ENCODE data around the gene FKBP2.

Gene FKBP2

DNA sequence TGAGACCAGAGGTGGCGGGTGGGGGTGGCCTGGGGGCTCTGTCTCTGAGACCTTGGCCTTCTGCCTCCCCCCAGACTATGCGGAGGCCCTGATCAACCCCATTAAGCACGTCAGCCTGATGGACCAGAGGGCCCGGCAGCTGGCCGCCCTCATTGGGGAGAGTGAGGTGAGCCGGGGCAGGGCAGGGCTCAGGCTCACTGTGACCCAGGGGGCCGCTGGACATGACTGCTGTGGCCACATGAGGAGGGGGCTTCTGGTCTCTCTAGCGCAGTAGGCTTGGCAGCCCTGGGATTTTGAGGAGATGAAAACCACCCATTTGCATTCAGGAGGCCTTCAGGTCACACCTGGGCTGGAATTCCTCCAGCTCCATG is 23.0 kb downstream of the FKBP2 start:
- TF ChIP-seq ZNF776 (tag by site-specific recombination; IDR thresholded peaks at IDR 0.05; ENCODE audit: borderline replicate concordance): no peak
- TF ChIP-seq OSR2 (tag by site-specific recombination; IDR thresholded peaks at IDR 0.05): no peak
- no peak for TF ChIP-seq ZNF571 (tag by site-specific recombination; IDR thresholded peaks at IDR 0.05)
- TF ChIP-seq, protein P1, sequence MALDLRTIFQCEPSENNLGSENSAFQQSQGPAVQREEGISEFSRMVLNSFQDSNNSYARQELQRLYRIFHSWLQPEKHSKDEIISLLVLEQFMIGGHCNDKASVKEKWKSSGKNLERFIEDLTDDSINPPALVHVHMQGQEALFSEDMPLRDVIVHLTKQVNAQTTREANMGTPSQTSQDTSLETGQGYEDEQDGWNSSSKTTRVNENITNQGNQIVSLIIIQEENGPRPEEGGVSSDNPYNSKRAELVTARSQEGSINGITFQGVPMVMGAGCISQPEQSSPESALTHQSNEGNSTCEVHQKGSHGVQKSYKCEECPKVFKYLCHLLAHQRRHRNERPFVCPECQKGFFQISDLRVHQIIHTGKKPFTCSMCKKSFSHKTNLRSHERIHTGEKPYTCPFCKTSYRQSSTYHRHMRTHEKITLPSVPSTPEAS (tag by site-specific recombination; IDR thresholded peaks at IDR 0.05): no peak
- TF ChIP-seq, protein P2, sequence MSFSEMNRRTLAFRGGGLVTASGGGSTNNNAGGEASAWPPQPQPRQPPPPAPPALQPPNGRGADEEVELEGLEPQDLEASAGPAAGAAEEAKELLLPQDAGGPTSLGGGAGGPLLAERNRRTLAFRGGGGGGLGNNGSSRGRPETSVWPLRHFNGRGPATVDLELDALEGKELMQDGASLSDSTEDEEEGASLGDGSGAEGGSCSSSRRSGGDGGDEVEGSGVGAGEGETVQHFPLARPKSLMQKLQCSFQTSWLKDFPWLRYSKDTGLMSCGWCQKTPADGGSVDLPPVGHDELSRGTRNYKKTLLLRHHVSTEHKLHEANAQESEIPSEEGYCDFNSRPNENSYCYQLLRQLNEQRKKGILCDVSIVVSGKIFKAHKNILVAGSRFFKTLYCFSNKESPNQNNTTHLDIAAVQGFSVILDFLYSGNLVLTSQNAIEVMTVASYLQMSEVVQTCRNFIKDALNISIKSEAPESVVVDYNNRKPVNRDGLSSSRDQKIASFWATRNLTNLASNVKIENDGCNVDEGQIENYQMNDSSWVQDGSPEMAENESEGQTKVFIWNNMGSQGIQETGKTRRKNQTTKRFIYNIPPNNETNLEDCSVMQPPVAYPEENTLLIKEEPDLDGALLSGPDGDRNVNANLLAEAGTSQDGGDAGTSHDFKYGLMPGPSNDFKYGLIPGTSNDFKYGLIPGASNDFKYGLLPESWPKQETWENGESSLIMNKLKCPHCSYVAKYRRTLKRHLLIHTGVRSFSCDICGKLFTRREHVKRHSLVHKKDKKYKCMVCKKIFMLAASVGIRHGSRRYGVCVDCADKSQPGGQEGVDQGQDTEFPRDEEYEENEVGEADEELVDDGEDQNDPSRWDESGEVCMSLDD (tag by site-specific recombination; IDR thresholded peaks at IDR 0.05): no peak
- TF ChIP-seq, protein P3, sequence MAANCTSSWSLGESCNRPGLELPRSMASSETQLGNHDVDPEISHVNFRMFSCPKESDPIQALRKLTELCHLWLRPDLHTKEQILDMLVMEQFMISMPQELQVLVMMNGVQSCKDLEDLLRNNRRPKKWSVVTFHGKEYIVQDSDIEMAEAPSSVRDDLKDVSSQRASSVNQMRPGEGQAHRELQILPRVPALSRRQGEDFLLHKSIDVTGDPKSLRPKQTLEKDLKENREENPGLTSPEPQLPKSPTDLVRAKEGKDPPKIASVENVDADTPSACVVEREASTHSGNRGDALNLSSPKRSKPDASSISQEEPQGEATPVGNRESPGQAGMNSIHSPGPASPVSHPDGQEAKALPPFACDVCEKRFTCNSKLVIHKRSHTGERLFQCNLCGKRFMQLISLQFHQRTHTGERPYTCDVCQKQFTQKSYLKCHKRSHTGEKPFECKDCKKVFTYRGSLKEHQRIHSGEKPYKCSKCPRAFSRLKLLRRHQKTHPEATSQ (tag by site-specific recombination; IDR thresholded peaks at IDR 0.05): no peak
- TF ChIP-seq, protein P4, sequence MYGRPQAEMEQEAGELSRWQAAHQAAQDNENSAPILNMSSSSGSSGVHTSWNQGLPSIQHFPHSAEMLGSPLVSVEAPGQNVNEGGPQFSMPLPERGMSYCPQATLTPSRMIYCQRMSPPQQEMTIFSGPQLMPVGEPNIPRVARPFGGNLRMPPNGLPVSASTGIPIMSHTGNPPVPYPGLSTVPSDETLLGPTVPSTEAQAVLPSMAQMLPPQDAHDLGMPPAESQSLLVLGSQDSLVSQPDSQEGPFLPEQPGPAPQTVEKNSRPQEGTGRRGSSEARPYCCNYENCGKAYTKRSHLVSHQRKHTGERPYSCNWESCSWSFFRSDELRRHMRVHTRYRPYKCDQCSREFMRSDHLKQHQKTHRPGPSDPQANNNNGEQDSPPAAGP (tag by site-specific recombination; IDR thresholded peaks at IDR 0.05): no peak
- TF ChIP-seq ZNF350 (tag by site-specific recombination; IDR thresholded peaks at IDR 0.05): no peak
- TF ChIP-seq, protein P5, sequence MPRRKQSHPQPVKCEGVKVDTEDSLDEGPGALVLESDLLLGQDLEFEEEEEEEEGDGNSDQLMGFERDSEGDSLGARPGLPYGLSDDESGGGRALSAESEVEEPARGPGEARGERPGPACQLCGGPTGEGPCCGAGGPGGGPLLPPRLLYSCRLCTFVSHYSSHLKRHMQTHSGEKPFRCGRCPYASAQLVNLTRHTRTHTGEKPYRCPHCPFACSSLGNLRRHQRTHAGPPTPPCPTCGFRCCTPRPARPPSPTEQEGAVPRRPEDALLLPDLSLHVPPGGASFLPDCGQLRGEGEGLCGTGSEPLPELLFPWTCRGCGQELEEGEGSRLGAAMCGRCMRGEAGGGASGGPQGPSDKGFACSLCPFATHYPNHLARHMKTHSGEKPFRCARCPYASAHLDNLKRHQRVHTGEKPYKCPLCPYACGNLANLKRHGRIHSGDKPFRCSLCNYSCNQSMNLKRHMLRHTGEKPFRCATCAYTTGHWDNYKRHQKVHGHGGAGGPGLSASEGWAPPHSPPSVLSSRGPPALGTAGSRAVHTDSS (tag by site-specific recombination; IDR thresholded peaks at IDR 0.05): no peak
- TF ChIP-seq RBAK (tag by site-specific recombination; IDR thresholded peaks at IDR 0.05): no peak
- TF ChIP-seq ZNF501 (tag by site-specific recombination; IDR thresholded peaks at IDR 0.05): no peak
- no peak for TF ChIP-seq YY1 (tag by site-specific recombination; IDR thresholded peaks at IDR 0.05)
- no peak for TF ChIP-seq ZNF10 (tag by site-specific recombination; IDR thresholded peaks at IDR 0.05)
- TF ChIP-seq REPIN1 (tag by site-specific recombination; IDR thresholded peaks at IDR 0.05; ENCODE audit: low read depth): no peak
- Histone ChIP-seq H3K27ac (ENCODE audit: extremely low read depth, low read depth, low read length) (no peak overlapping the region), H3K9me3 (ENCODE audit: control insufficient read depth, insufficient read depth, low read depth, low read length) (no peaks in the 10 kb centered on the region), H3K4me3 (ENCODE audit: low read depth, low read length) (no peak overlapping the region), H3K36me3 (ENCODE audit: control insufficient read depth in 2 of 2, insufficient read depth in 1 of 2, low read length in 2 of 2) (peaks cover 0 to 72% of the 10 kb centered on the region in 2 experiments; a peak in 1 of 3 replicates), H3K4me1 (ENCODE audit: control insufficient read depth, insufficient read depth, low read length) (peaks cover 2% of the 10 kb centered on the region; the same call in 1 of the 2 replicates)
- POLR2A ChIA-PET: interaction anchor here (0.8 to 1.6 kb wide), 4 partner anchors 12 to 850 kb away, joined by 3 to 6 read pairs (median 4); no protein-coding TSS in a partner anchor
- CTCF ChIA-PET: interaction anchor here (0.5 to 1.6 kb wide), 3 partner anchors 12 to 59 kb away, joined by 3 to 11 read pairs (median 3); partner anchors contain the start of genes NUDT22 and PLCB3

DNA sequence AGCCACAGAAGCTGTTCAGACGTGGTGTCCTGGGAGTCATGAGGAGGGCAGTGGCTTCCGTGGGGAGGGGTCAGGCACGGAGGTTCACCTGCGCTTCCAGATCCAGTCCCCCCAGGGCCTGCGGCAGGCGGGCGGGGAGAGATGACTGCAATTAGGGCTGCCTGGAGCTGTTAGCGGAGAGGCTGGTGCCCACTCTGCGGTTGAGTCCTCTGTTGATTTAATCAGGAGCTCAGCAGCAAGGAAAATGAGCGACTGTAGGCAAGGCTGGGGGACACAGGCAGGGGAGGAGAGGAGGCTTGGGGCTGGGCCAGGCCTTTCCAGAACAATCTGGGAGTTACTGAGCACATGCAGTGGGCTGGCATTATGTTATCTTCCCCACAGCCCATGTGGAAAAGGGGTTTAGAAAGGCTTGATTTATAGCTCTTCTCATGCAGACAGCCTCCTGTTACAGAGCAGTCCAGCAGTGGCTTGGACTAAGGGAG is 23.5 kb downstream of the FKBP2 start:
- ChIA-PET POLR2A (interaction anchor here (0.6 to 1.6 kb wide), 5 partner anchors 12 to 849 kb away, joined by 3 to 6 read pairs (median 3); no protein-coding TSS in a partner anchor), CTCF (interaction anchor here (0.5 to 1.6 kb wide), 3 partner anchors 13 to 60 kb away, joined by 3 to 11 read pairs (median 3); partner anchors contain the start of gene PLCB3)
- H3K4me1 ChIP-seq (ENCODE audit: control insufficient read depth, insufficient read depth, low read length): peaks cover 2% of the 10 kb centered on the region; the same call in 1 of the 2 replicates
- no peaks in the 10 kb centered on the region for H3K9me3 ChIP-seq (ENCODE audit: control insufficient read depth, insufficient read depth, low read depth, low read length)
- no peak overlapping the region for H3K4me3 ChIP-seq (ENCODE audit: low read depth, low read length)
- no peak overlapping the region for H3K27ac ChIP-seq (ENCODE audit: extremely low read depth, low read depth, low read length)
- peaks cover 0 to 67% of the 10 kb centered on the region in 2 experiments; a peak in 1 of 3 replicates for H3K36me3 ChIP-seq (ENCODE audit: control insufficient read depth in 2 of 2, insufficient read depth in 1 of 2, low read length in 2 of 2)
- no peak for TF ChIP-seq ZNF24 (tag by site-specific recombination; IDR thresholded peaks at IDR 0.05)
- TF ChIP-seq MEIS1 (CRISPR knock-in tag; IDR thresholded peaks at IDR 0.05; ENCODE audit: borderline replicate concordance): no peak
- TF ChIP-seq ZFHX2 (tag by site-specific recombination; conservative IDR thresholded peaks at IDR 0.05): 0 out of 2 replicates have a peak, but pooled peaks have one; percentile 6
- TF ChIP-seq ZBTB17 (tag by site-specific recombination; IDR thresholded peaks at IDR 0.05): 0 out of 2 replicates have a peak, but pooled peaks have one; percentile 19
- TF ChIP-seq ZBTB8A (tag by site-specific recombination; IDR thresholded peaks at IDR 0.05): peak; percentile 52
